GM19468 (cell line): ENCODE data around the gene RALGPS1.

Experiments
- ATAC-seq: cut with Tn5 transposase; IDR thresholded peaks from one replicate; pipeline ENCODE4 v1.9.1; 2021; ENCODE audit warnings: mild to moderate bottlenecking, moderate library complexity, moderate number of reproducible peaks; ENCODE audit not compliant: unreplicated experiment; ENCODE audit errors: extremely low read depth

The RALGPS1 gene

GRCh38 chr9:127128341-127129072 is 213.9 kb downstream of the RALGPS1 start:
- no peak for ATAC-seq

DNA sequence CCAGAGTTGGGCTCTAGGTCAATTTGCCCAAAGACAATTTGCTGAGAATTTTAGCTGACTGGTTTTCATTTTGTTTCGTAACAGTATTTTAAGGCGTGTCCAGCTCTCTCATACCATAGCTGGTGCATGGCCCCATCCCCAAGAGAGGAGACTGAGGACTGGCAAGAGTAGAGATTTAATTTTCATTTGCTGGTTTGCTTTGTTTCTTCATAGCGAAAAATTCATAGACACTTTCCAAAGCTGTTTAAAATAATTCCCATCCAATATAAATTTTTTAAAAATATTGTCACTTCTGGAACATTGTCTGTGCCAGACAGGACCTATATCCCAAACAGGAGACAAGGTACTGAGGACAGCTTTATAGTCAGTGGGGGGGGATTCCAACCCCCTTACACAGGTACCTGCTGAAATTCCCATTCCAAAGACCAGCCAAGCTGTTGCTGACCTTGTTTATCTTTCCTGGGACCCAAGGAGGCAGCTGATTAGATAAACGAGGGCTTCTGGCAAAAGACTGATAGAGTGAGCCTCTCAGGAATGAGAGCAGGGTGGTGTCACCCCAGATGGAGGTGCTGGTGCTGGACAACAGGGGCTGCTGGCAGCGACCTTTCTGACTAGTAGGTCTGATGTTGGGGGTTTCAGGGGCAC is 214.6 kb downstream of the RALGPS1 start:
- ATAC-seq, result no peak

DNA sequence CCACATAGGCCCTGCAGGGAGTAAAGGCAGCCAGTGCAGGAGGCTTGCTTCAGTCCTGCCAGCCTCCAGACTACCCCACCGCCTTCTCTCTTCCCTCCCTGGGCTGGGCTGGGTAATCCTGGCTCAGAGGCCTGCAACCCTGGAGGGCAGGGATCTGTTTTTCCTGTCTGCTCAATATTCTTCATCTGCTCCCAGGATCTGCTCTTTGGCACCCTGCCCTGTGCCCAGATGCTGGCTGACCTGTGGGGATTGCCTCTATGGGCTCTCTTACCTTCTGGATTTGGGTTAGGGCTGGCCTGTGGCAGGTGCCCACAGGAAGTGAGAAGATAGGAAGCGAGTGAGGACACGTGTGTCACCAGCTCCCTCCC is 215.1 kb downstream of the RALGPS1 start:
- ATAC-seq, result no peak

DNA sequence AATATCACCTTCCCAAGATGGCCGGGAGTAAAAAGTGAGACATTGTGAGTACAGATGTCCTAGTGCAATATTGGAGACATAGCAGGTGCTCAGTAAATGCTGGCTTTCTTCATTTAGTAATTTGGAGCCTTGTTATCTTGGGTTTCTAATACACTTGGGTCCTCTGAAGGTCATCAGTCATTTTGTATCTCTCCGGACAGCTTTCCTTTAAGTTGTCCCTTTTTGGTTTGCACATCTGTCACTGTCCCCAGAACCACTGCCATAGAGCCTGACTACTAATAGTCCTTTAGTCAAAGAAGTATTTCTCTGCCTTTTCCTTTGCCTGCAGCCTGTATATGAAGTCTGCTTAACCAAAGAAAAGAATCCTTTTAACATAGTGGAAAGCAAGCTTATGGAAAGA is 215.7 kb downstream of the RALGPS1 start:
- ATAC-seq, result no peak

GRCh38 chr9:127130661-127131538 is 216.3 kb downstream of the RALGPS1 start:
- no peak for ATAC-seq

- no peak for ATAC-seq
Measured at GRCh38 chr9:127131871-127132270, 217.3 kb downstream of the RALGPS1 start.

DNA sequence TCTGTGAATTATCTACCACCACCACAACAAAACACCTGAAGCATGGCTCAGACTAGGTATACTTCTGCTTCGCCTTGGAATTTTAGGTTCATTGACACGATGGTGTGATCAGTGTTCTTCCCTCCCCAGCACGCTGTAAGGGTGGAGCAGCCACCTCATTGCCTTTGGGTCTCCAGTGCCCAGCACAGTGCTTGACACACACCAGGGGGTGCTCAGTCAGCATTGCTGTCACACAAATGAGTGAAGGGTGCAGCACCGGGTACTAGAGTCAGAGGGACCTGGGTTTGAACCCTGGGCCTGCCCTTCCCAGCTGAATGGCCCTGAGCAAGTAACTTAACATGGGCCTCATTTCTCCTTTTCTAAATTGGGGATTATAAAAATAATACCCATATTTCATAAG is 217.8 kb downstream of the RALGPS1 start:
- no peak for ATAC-seq

GRCh38 chr9:127132921-127133647 is 218.5 kb downstream of the RALGPS1 start:
- ATAC-seq, result no peak

DNA sequence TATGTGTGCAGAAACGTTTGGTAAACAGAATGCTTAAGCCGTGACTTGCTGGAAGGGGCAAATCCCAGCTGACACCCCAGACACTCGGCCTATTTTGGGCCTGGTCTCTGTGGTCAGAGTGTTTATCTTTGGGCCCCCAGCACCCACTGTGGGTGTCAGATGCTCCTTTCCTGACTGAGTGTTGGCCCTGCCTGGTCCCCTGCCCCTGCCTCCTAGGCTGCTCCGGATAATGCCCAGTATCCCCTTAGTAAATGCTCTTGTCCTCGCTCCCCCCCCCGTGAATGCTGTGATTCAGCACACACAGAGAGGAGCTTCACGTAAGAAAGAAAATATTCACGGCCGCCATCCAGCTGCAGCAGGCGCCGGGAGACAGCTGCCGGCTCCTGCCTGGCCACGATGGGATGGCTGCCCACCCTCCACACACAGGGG is 219.2 kb downstream of the RALGPS1 start:
- ATAC-seq, result no peak

- ATAC-seq, result no peak
Measured at GRCh38 chr9:127135056-127135745, 220.6 kb downstream of the RALGPS1 start.

DNA sequence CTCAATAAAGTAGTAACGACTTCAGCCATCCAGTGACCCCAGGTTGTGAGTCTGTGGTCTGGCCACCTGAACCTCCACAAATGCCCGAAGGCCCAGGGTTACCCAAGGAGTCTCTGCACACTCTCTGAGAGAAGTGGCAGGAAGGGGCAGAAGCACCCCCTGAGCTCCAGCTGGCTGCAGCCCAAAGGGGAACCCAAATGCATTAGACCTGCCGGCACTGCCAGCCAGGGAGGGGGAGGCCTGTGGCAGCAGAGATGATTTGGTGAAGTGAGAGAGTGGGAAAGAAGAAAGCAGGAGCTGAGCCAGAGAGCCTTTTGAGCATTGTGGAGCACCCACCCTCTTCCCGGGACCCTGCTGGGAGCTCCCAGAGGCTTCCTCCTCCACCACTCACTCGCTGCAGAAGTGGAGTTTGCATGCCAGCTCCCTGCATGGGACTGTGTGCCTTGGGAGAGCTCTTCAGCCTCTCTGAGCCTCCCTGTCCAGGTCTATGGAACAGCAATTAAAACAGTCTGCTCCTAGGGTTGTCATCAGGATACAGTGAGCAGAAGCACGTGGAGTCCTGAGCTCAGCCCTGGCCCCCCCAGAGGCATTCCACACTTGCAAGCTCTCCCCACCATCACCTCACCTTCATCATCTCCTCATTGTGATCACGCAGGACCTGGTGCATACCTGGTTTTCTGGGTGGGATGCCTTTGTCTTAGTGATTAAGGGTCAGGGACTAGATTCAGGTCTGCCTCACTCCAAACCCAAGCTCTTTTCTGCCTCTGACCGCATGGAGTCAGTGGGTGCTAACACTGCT is 221.7 kb downstream of the RALGPS1 start:
- no peak for ATAC-seq

DNA sequence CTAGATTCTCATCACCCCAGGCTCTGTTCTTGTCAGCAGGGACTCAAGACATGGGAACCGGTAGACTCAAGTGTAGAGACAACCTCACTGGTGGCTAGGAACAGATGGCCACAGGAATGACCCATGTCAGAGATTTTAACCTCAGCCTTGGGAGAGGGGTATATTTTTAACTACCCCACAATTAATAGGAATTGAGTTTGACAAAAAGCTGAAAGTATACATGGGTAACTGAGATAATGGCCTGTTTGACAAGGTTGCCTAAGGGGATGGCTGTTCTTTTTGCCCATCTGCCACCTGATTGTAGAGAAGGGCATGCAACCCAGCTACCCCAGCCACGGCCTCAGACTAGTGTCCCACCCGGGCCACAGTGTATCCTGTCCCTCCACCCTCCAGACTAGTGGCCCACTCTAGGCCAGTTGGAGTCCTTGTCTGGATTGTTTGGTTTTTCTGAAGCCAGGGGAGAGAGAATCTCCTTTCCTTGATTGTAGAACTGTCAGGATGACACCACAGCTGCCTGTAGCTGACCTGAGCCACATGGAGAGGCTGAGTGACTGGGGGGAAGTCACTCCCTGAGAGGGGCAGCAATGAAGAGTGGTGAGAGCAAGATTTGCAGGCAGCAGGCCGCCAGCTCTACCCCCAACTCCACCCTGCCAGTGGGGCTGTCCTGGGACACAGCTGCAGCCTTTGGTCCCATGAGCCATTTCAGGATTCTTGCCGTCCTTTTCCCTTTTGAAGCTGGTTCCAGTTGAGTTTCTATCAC is 222.5 kb downstream of the RALGPS1 start:
- ATAC-seq, result no peak

GRCh38 chr9:127137640-127138360 is 223.2 kb downstream of the RALGPS1 start:
- no peak for ATAC-seq

DNA sequence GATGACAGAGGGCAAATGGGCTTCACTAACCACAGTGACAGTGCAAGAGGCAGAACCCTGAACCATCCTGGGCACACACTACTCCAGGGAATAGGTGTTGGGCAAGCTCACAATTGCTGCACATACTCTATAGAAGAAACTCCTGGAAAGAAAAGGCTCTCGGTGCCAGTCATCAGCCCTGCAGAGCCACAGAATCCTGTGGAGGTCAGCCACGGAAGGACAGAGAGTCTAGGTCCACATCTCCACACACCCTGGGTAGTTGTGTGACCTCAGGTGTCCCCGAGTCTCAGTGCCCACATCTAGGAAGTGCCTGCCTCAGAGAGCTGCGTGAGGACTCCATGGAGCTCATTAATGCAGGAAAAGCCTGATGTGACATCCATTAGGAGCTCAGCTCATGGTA is 223.9 kb downstream of the RALGPS1 start:
- no peak for ATAC-seq

GRCh38 chr9:127139071-127139731 is 224.6 kb downstream of the RALGPS1 start:
- no peak for ATAC-seq

GRCh38 chr9:127139775-127140174 is 225.2 kb downstream of the RALGPS1 start:
- no peak for ATAC-seq

DNA sequence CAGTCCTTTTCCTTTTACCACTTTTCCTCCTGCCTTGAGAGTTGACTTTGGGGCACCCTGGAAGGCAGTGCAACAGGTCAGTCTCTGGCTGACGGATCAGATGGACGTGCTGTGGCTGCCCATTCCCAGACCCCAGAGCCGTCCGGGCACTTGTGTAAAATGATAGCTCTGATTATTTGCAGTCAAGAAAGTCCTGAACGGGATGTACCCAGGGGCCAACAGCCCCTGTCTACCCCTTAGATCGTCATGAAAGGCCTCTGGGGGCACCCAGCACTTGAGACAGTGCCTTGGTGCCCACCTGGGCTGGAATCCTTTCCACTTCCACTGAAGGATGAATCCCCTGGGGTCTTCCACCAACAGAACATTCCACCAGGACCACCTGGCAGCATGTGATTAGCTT is 225.6 kb downstream of the RALGPS1 start:
- no peak for ATAC-seq
